ENCODE results near the gene ATP7A.
"Not testable (repeated sequence)": the region's sequence is repeated elsewhere in the genome, so short reads cannot be mapped to it uniquely, and the experiment has no call there.

The ATP7A gene

DNA sequence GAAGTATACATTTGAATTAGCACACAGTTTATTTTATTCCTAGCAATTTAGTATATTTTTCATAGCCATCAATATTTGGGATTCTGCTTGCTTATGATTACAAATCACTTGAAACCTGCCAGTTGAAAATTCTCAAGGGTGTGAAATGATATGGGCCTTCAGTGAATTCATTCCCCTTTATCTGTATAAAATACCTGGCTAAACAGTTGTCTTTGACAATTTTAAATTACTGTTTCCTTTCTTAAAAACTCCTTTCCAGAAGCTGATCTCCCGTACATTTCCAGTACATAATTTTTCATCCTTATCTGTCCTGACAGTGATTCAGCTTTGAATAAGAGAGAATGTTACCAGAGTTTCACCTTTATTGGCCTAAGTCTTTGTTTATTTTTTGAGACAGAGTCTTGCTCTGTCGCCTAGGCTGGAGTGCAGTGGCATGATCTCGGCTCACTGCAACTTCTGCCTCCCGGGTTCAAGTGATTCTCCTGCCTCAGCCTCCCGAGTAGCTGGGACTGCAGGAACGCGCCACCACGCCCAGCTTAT, 13.9 kb downstream of the ATP7A start:
- no peak overlapping the region for H3K4me3 ChIP-seq (replicated peaks; ENCODE audit: low read depth, low read length)
- DNase-seq (ENCODE audit: low read depth): no peak
- TF ChIP-seq CTCF (IDR thresholded peaks at IDR 0.05; ENCODE audit: low read length, missing control alignments): no peak

DNA sequence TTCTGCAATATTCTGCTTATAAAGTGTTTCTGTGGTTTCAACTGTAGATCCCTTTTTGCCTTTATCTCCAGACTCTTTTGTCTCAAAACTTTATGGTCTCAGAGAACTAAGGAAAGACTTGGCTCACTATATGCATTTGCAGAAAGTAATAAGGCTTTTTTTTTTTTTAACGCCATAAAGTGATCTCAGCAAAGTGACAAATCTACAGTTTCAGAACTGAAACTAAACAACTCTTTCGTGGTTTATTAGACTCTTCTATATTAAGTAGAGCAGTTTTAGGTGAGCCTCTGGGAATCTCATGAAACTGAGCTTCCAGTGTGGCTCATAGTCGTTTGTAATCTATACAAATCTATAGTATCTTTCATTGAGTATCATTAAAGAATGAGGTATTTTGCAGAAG, 15.3 kb downstream of the ATP7A start:
- DNase-seq (ENCODE audit: low read depth): no peak
- no peak for TF ChIP-seq CTCF (IDR thresholded peaks at IDR 0.05; ENCODE audit: low read length, missing control alignments)

DNA sequence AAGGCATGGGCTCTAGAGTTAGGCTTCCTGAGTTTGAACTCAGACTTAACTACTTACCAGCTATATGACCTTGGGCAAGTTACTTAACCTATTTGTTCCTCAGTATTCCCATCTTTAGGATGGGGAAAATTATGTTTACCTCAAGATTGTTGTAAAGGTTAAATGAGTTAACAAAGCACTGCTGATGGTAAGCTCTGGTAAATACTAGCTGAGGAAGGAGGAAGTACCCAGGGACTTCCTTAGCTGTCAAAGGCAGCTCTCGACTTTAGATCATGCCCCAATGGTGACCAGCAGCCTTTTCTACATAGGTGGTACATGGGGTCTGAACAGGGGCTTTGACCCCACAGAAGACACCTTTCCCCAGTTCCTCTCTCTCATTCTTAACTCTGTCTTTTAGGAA, 20.1 kb downstream of the ATP7A start:
- H3K4me3 ChIP-seq (replicated peaks; ENCODE audit: low read depth, low read length): no peak overlapping the region
- no peak for DNase-seq (ENCODE audit: low read depth)
- TF ChIP-seq CTCF (IDR thresholded peaks at IDR 0.05; ENCODE audit: low read length, missing control alignments): no peak

More for the DNA sequence above, 15.3 kb downstream of the ATP7A start:
- H3K4me3 ChIP-seq (replicated peaks; ENCODE audit: low read depth, low read length): no peak overlapping the region

DNA sequence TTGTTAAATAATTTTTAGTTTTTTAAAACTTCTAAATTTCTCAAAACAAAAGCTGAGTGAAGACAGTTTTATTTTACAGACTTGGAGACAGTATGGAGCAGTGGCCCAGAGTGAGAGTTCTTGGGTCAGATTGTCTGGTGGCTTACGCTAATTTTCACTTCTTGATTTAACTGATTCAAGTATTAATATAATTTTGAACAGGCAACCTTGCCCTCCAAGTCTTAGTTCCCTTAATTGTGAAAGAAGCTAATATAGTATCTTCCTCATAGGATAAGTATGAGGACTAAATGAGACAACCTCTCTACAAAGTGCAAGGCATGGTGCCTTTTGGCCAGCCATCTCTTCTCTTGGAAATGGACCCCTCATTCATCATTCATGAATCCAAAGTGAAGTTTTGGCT, 25.4 kb downstream of the ATP7A start:
- DNase-seq (ENCODE audit: low read depth): no peak
- H3K4me3 ChIP-seq (replicated peaks; ENCODE audit: low read depth, low read length): no peak overlapping the region
- TF ChIP-seq CTCF (IDR thresholded peaks at IDR 0.05; ENCODE audit: low read length, missing control alignments): no peak

DNA sequence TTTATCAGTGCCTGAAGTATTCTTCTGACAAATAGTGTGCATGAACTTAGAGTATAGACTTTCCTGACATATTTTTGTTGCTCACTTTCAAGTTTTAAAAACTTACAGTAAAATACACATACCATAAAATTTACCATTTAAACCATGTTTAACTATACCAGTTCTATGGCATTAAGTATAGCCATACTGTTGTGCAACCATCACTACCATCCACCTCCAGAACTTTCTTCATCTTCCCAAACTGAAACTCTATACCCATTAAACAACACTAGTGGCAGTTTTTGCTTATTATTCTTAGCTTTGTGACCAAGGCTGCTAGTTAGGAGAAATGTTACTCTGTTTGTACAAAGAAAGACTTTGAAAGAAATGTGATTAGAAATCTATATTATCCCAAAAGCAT, 25.8 kb downstream of the ATP7A start:
- TF ChIP-seq CTCF (IDR thresholded peaks at IDR 0.05; ENCODE audit: low read length, missing control alignments): no peak
- DNase-seq (ENCODE audit: low read depth): no peak
- H3K4me3 ChIP-seq (replicated peaks; ENCODE audit: low read depth, low read length): no peak overlapping the region

DNA sequence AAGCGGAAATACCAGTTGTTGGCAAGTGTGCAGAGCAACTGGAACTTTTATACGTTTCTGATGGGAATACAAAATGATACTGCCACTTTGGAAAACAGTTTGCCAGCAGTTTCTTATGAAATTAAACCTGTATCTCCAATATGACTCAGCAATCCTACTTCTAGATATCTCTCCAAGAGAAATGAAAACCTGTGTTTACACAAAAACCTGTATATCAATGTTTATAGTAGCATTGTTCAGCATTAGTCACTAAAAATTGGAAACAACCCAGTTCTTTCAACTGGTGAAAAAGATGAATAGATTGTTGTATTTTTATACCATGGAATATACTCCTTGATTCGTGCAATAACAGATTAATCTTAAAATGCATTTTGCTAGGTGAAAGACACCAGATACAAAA, 26.8 kb downstream of the ATP7A start:
- no peak for TF ChIP-seq CTCF (IDR thresholded peaks at IDR 0.05; ENCODE audit: low read length, missing control alignments)
- DNase-seq (ENCODE audit: low read depth): peak; percentile 44
- H3K4me3 ChIP-seq (replicated peaks; ENCODE audit: low read depth, low read length): no peak overlapping the region

DNA sequence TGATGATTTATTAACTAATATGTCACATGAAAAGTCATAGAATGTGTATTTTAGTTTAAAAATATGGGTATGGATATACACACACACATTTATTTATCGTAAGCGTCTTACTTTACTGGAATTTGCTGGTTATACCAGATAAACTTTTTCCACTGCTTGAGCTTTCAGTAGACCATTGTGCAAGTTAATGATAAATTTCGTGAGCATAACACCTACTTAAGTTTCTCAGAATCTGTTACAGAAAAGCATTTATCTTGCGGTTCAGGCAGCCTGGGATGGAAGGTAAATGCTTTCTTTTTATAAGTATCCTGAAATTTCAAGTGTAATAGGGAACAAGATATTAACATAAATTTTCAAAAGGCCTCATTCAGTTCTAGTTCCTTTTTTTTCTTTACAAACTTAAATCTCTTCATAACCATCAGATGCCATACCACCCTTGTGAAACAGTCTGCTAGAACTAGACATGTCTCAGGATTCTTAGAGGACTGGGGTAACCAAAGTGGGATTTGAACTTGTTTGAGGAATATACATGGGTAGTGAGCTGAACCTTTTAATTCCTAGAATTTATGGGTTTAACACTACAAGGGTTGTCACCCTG, 27.7 kb downstream of the ATP7A start:
- TF ChIP-seq CTCF (IDR thresholded peaks at IDR 0.05; ENCODE audit: low read length, missing control alignments): no peak
- no peak overlapping the region for H3K4me3 ChIP-seq (replicated peaks; ENCODE audit: low read depth, low read length)
- no peak for DNase-seq (ENCODE audit: low read depth)

DNA sequence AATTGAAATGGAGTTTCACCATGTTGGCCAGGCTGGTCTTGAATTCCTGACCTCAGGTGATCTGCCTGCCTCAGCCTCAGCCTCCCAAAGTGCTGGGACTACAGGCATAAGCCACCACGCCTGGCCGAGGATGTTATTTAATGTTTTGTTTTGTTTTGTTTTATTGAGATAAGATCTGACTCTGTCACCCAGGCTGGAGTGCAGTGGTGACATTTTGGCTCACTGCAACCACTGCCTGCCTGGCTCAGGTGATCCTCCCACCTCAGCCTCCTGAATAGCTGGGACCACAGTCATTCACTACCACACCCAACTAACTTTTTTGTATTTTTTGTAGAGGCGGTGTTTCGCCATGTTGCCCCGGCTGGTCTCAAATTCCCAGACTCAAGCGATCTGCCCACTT, 34.5 kb downstream of the ATP7A start:
- DNase-seq (ENCODE audit: low read depth); H3K4me3 ChIP-seq (replicated peaks; ENCODE audit: low read depth, low read length): not testable (repeated sequence)

All from fibroblast of pulmonary artery (primary cell).